GM12878 (cell line): ENCODE measurements around the gene ERP29. TPM values are rescaled to one million over a fixed set of nuclear protein-coding genes. Genes with fewer than 3 reads are reported as not detected.
"Not testable (repeated sequence)": the region's sequence is repeated elsewhere in the genome, so short reads cannot be mapped to it uniquely, and the experiment has no call there.

ENCODE experiments used
- ATAC-seq: fragments of 200-7000 bp; cut with Tn5 transposase; 3 replicates; pipeline ENCODE4 v1.9.1; 2020; ENCODE audit warnings: mild to moderate bottlenecking, moderate library complexity
- BruUV-seq: library from RNA; stranded (reverse); fragments of 400-500 nt; replicated peaks from 2 replicates; lab custom pipeline; 2021; lab: Mats Ljungman, UMichigan
- CTCF ChIA-PET: fragments of 300-600 bp; sonication (Branson Sonifier 250); formaldehyde crosslinking; extraction: SDS; loops from one replicate; lab custom pipeline; 2021; ENCODE audit warnings: inconsistent platforms; lab: Yijun Ruan, JAX
- POLR2A ChIA-PET: fragments of 350-600 bp; formaldehyde crosslinking; extraction: SDS; loops from one replicate; lab custom pipeline; 2021; ENCODE audit warnings: inconsistent platforms; lab: Charles Lee
- RAD21 ChIA-PET: fragments of 300-600 bp; sonication (Branson Sonifier 250); formaldehyde crosslinking; loops from one replicate; lab custom pipeline; 2023; ENCODE audit warnings: antibody characterized with exemption; ENCODE audit not compliant: unreplicated experiment; lab: Charles Lee
- SMC1A ChIA-PET: fragments of 300-600 bp; sonication (Branson Sonifier 250); formaldehyde crosslinking; loops from one replicate; lab custom pipeline; 2023; ENCODE audit not compliant: unreplicated experiment, uncharacterized antibody; lab: Charles Lee
- DNase-seq: peaks from one replicate; pipeline ENCODE4 v3.0.0-alpha.2; 2011; ENCODE audit warnings: low read depth, low spot score
- FAIRE-seq: peaks from 3 replicates; lab custom pipeline; 2011; peaks lifted over from hg19 to GRCh38; lab: Jason Lieb, UNC
- H2AFZ ChIP-seq: 2 replicates; pipeline ENCODE4 v1.6.0; 2011; ENCODE audit warnings: low read depth, low read length, control low read depth; ENCODE audit not compliant: control insufficient read depth
- H3K27ac ChIP-seq: 2 replicates; pipeline ENCODE4 v1.5.1; 2011; ENCODE audit warnings: control low read depth; ENCODE audit not compliant: control insufficient read depth, insufficient read depth
- H3K27me3 ChIP-seq, 2 experiments: replicated peaks in 1 of 2; 2 replicates each; pipeline versions ENCODE4 v1.6.0 to v1.6.1; 2011; ENCODE audit warnings: low read length in 1 of 2; ENCODE audit not compliant: control insufficient read depth in 2 of 2, insufficient read depth in 2 of 2
- H3K36me3 ChIP-seq, 2 experiments: 2 replicates each; pipeline ENCODE4 v1.5.1; 2011; ENCODE audit warnings: low read length in 1 of 2; ENCODE audit not compliant: control insufficient read depth in 2 of 2, insufficient read depth in 2 of 2
- H3K4me1 ChIP-seq: 2 replicates; pipeline ENCODE4 v1.6.1; 2011; ENCODE audit warnings: mild to moderate bottlenecking, low read length, moderate library complexity, mixed read lengths; ENCODE audit not compliant: control insufficient read depth, insufficient read depth
- H3K4me2 ChIP-seq: 2 replicates; pipeline ENCODE4 v1.6.0; 2011; ENCODE audit warnings: control low read depth; ENCODE audit not compliant: control insufficient read depth, insufficient read depth
- H3K4me3 ChIP-seq: fragments of 200-600 bp; sonication (generic); 2 replicates; pipeline ENCODE4 v1.5.1; 2016
- H3K79me2 ChIP-seq: 2 replicates; pipeline ENCODE4 v1.6.0; 2011; ENCODE audit warnings: low read length; ENCODE audit not compliant: control insufficient read depth, insufficient read depth
- H3K9ac ChIP-seq: 2 replicates; pipeline ENCODE4 v1.8.0; 2011; ENCODE audit warnings: low read length, control low read depth, mixed read lengths; ENCODE audit not compliant: control insufficient read depth, insufficient read depth
- H3K9me3 ChIP-seq: replicated peaks from 3 replicates; pipeline ENCODE4 v1.5.1; 2011; ENCODE audit warnings: mild to moderate bottlenecking, low read length; ENCODE audit not compliant: control insufficient read depth, insufficient read depth
- H4K20me1 ChIP-seq: 2 replicates; pipeline ENCODE4 v1.6.0; 2011; ENCODE audit not compliant: control insufficient read depth, insufficient read depth
- TCF12 ChIP-seq: IDR thresholded peaks from 2 replicates; pipeline ENCODE4 v1.6.1; 2011; ENCODE audit warnings: low read depth, mild to moderate bottlenecking, low read length
- WGBS: methylation state at CpG from one replicate; pipeline ENCODE4 v1.1.6; 2016; ENCODE audit warnings: low lambda C conversion rate; ENCODE audit not compliant: insufficient replicate concordance, insufficient coverage; ENCODE audit errors: missing lambda C conversion rate; 5-methylcytosine and 5-hydroxymethylcytosine counted together
- in situ Hi-C: fragments of 300-500 bp; cut with MboI; formaldehyde crosslinking; loops from 9 replicates; pipeline ENCODE4 v1.14.3; 2018; ENCODE audit warnings: mixed read lengths
- intact Hi-C: fragments of 100-400 bp; cut with micrococcal nuclease; formaldehyde crosslinking; loops from one replicate; pipeline ENCODE4 v1.14.2; 2022; ENCODE audit not compliant: unreplicated experiment
- polyA plus RNA-seq, 11 experiments: library from polyadenylated mRNA; depleted of rRNA in 4 of 11; unstranded in 6 of 11; stranded (reverse) in 5 of 11; fragments of >200 nt; fragmentation: Nextera tagmentation in 4 of 11; fragmentation: Illumina TruSeq in 1 of 11; extraction: Ambion mirVana in 4 of 11; extraction: Trizol in 1 of 11; gene quantifications; 1 replicate in 1 of 11; 2 replicates in 10 of 11; pipeline versions ENCODE4 v1.2.1 to v1.2.3, GENCODE V29; 2011 to 2016; ENCODE audit warnings: inconsistent platforms in 2 of 11, missing spikeins in 2 of 11, low read depth in 1 of 11
- total RNA-seq, 4 experiments: library from RNA; depleted of rRNA in 3 of 4; stranded (reverse); fragments of >200 nt in 3 of 4; fragmentation: Illumina TruSeq in 1 of 4; extraction: Trizol in 1 of 4; gene quantifications; 2 replicates each; pipeline versions ENCODE4 v1.2.1 to v1.2.3, GENCODE V29; 2013 to 2021

Gene ERP29
- total and polyA plus RNA-seq, 10 of the 15 experiments (the other 5 are each of a cell fraction or from before 2014, with no cell fraction given): 46.7 to 146 (median 107) TPM

DNA sequence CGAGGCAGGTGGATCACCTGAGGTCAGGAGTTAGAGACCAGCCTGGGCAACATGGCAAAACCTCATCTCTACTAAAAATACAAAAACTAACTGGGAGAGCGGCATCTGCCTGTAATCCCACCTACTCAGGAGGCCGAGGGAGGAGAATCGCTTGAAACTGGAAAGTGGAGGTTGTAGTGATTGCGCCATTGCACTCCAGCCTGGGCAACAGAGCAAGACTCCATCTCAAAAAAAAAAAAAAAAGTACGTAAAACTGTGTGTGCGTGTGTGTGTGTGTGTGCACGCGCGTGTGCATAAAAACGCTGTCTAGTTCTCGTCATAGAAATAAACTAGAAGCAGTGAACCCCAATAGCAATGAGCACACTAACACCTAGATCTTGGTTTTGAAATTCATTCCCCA, 23.4 kb downstream of the ERP29 start:
- FAIRE-seq, H3K4me3 ChIP-seq, ATAC-seq, BruUV-seq, H3K79me2 ChIP-seq, H3K9me3 ChIP-seq, H3K27me3 ChIP-seq, H3K4me1 ChIP-seq, RAD21 ChIA-PET, SMC1A ChIA-PET, in situ Hi-C loops, intact Hi-C loops, H3K27ac ChIP-seq, H2AFZ ChIP-seq, H4K20me1 ChIP-seq, H3K4me2 ChIP-seq, DNase-seq, H3K9ac ChIP-seq: not testable (repeated sequence)
- ChIA-PET POLR2A (interaction anchor here (0.6 kb wide), 1 partner anchor 179 kb away, joined by 3 read pairs; no protein-coding TSS in a partner anchor), CTCF (interaction anchor here (1.0 to 1.3 kb wide), 2 partner anchors 13 to 14 kb away, joined by 3 read pairs; no protein-coding TSS in a partner anchor)
- H3K36me3 ChIP-seq: peaks cover 3 to 40% of the 10 kb centered on the region in 2 experiments; a peak in 3 of 4 replicates
- 96% methylated on average over 11 of the region's 12 CpGs for WGBS

DNA sequence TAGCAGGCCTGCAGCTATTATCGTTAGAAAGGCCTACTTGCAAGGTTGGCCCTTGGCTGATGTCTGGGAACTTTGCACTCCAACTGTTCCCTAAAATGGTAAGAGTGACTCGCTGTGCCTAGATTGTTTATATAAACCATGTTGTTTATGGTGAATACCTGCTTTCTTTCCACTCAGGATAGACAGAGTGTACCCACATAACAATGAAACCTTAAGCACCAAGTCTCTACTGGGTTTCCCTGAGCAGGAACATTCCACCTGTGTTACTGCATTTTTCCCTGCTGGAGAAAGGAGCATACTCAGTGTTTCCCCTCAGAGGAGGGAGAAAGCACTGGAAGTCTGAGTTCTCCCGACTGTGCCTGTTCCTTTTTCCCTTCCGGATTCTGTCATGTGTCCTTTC, 32.8 kb downstream of the ERP29 start:
- TF ChIP-seq TCF12: no peak
- ATAC-seq (no peak), FAIRE-seq (no peak), DNase-seq (no peak)
- ChIA-PET SMC1A (no interaction called here), RAD21 (no interaction called here), POLR2A (no interaction called here), CTCF (no interaction called here)
- H3K79me2 ChIP-seq: no peaks in the 10 kb centered on the region
- H4K20me1 ChIP-seq: no peaks in the 10 kb centered on the region
- no peak overlapping the region for H2AFZ ChIP-seq
- H3K4me1 ChIP-seq: no peaks in the 10 kb centered on the region
- H3K27me3 ChIP-seq: no peaks in the 10 kb centered on the region
- no peak overlapping the region for H3K27ac ChIP-seq
- intact Hi-C loops (no loop called here), in situ Hi-C loops (no loop called here)
- peaks cover 10 to 47% of the 10 kb centered on the region in 2 experiments for H3K36me3 ChIP-seq
- no peak overlapping the region for H3K4me2 ChIP-seq
- H3K4me3 ChIP-seq: no peak overlapping the region
- no TSS peak for BruUV-seq
- 80% methylated on average over 4 of the region's 4 CpGs for WGBS
- no peak overlapping the region for H3K9ac ChIP-seq
- no peaks in the 10 kb centered on the region for H3K9me3 ChIP-seq
